ENCODE measurements around the gene MYCBP2. TPM values are rescaled to one million over a fixed set of nuclear protein-coding genes. Genes with fewer than 3 reads are reported as not detected.

Gene MYCBP2
- total and polyA plus RNA-seq, 10 donors, result 55.2 to 251 (median 200) TPM

- WGBS, 5 donors, result 94 to 100% (median 97%) methylated on average over 2 of the region's 2 CpGs
- Histone ChIP-seq H3K27me3 (replicated peaks in 1 of 7) (no peaks in the 10 kb centered on the region), H3K27ac (no peak overlapping the region), H3K36me3 (peaks cover 0 to 100% (median 79%) of the 10 kb centered on the region in 6 donors), H3K9me3 (no peaks in the 10 kb centered on the region), H3K4me1 (no peaks in the 10 kb centered on the region), H3K4me3 (no peak overlapping the region)
- intact Hi-C loops (cut with DNase I; ENCODE audit: low total_unique reads), result no loop called here
- TF ChIP-seq POLR2A (IDR thresholded peaks at IDR 0.05) (no peak), CTCF (IDR thresholded peaks at IDR 0.05 in 8 of 11, conservative IDR thresholded peaks at IDR 0.05 in 3 of 11) (no peak), POLR2AphosphoS5 (IDR thresholded peaks at IDR 0.05) (no peak)
- DNase-seq, result no peak
Observed at GRCh38 chr13:77084755-77085154, 242.1 kb downstream of the MYCBP2 start.

- Histone ChIP-seq H3K4me3 (no peak overlapping the region), H3K4me1 (no peaks in the 10 kb centered on the region), H3K9me3 (no peaks in the 10 kb centered on the region), H3K36me3 (peaks cover 0 to 100% (median 92%) of the 10 kb centered on the region in 6 donors), H3K27ac (peak overlapping the region in 1 of 8 donors; percentile 16), H3K27me3 (replicated peaks in 1 of 7) (no peaks in the 10 kb centered on the region)
- intact Hi-C loops (cut with DNase I; ENCODE audit: low total_unique reads), result no loop called here
- TF ChIP-seq POLR2AphosphoS5 (IDR thresholded peaks at IDR 0.05) (no peak), CTCF (IDR thresholded peaks at IDR 0.05 in 8 of 11, conservative IDR thresholded peaks at IDR 0.05 in 3 of 11) (no peak), POLR2A (IDR thresholded peaks at IDR 0.05) (no peak)
- no peak for DNase-seq
Observed at GRCh38 chr13:77079902-77080413, 246.9 kb downstream of the MYCBP2 start.

GRCh38 chr13:77067519-77067918 lies 259.4 kb downstream of the MYCBP2 start:
- WGBS, 5 donors, result 95 to 99% (median 97%) methylated on average over 2 of the region's 2 CpGs
- intact Hi-C loops (cut with DNase I; ENCODE audit: low total_unique reads), result no loop called here
- Histone ChIP-seq H3K4me1 (peaks cover 3 to 23% (median 13%) of the 10 kb centered on the region in 6 donors), H3K9me3 (no peaks in the 10 kb centered on the region), H3K36me3 (peaks cover 4 to 96% (median 60%) of the 10 kb centered on the region in 6 donors), H3K27me3 (replicated peaks in 1 of 7) (no peaks in the 10 kb centered on the region), H3K27ac (no peak overlapping the region), H3K4me3 (no peak overlapping the region)
- TF ChIP-seq CTCF (IDR thresholded peaks at IDR 0.05 in 8 of 11, conservative IDR thresholded peaks at IDR 0.05 in 3 of 11) (no peak), POLR2A (IDR thresholded peaks at IDR 0.05) (no peak), POLR2AphosphoS5 (IDR thresholded peaks at IDR 0.05) (no peak)
- no peak for DNase-seq

GRCh38 chr13:77065461-77066147 lies 261.3 kb downstream of the MYCBP2 start:
- 42 to 56% (median 45%) methylated on average over 5 of the region's 5 CpGs for WGBS, 5 donors
- H3K4me3 ChIP-seq, result no peak overlapping the region
- peaks cover 3 to 23% (median 13%) of the 10 kb centered on the region in 6 donors for H3K4me1 ChIP-seq
- intact Hi-C loops (cut with DNase I; ENCODE audit: low total_unique reads), result no loop called here
- H3K27me3 ChIP-seq (replicated peaks in 1 of 7), result no peaks in the 10 kb centered on the region
- no peaks in the 10 kb centered on the region for H3K9me3 ChIP-seq
- TF ChIP-seq POLR2A (IDR thresholded peaks at IDR 0.05) (no peak), CTCF (IDR thresholded peaks at IDR 0.05 in 8 of 11, conservative IDR thresholded peaks at IDR 0.05 in 3 of 11) (no peak), POLR2AphosphoS5 (IDR thresholded peaks at IDR 0.05) (no peak)
- no peak for DNase-seq
- H3K36me3 ChIP-seq, result peaks cover 4 to 99% (median 71%) of the 10 kb centered on the region in 6 donors
- peak overlapping the region in 5 of 8 donors; percentile 22 to 65 (median 47) for H3K27ac ChIP-seq
